GM12865 (cell line): ENCODE data around the gene CCSER1.

Experiments
- DNase-seq: peaks from one replicate; pipeline ENCODE4 v3.0.0; 2010; ENCODE audit warnings: low read depth
- H3K4me3 ChIP-seq: 2 replicates; pipeline ENCODE4 v1.5.1; 2011; ENCODE audit warnings: mild to moderate bottlenecking, low read depth, low read length, control low read depth
- TF ChIP-seq, protein P1 (sequence below): IDR thresholded peaks from 2 replicates; pipeline ENCODE4 v1.5.1; 2011; ENCODE audit warnings: low read length, control low read depth, low read depth, inconsistent platforms; ENCODE audit not compliant: insufficient read depth; ENCODE audit errors: missing control alignments

The CCSER1 gene

DNA sequence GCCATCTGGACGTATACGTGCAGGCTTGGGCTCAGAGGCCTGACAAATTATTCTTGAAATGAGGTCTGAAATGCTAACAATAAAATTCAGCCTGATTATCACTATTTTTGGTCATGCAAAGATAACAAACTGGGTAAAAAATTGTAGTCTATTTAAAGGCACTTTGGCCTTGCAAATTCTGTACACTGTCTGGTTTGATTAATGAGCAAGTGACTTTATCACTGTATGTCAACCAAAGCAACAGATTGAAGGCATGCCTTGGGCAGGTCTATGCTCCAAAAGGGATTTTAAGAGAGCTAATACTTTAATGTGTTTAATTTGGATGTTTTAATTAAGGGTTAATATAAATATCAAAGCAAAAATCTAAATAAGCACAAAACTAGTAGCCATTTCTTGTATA lies 1141.7 kb downstream of the CCSER1 start:
- H3K4me3 ChIP-seq = no peak overlapping the region
- no peak for DNase-seq
- TF ChIP-seq, protein P1, sequence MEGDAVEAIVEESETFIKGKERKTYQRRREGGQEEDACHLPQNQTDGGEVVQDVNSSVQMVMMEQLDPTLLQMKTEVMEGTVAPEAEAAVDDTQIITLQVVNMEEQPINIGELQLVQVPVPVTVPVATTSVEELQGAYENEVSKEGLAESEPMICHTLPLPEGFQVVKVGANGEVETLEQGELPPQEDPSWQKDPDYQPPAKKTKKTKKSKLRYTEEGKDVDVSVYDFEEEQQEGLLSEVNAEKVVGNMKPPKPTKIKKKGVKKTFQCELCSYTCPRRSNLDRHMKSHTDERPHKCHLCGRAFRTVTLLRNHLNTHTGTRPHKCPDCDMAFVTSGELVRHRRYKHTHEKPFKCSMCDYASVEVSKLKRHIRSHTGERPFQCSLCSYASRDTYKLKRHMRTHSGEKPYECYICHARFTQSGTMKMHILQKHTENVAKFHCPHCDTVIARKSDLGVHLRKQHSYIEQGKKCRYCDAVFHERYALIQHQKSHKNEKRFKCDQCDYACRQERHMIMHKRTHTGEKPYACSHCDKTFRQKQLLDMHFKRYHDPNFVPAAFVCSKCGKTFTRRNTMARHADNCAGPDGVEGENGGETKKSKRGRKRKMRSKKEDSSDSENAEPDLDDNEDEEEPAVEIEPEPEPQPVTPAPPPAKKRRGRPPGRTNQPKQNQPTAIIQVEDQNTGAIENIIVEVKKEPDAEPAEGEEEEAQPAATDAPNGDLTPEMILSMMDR = no peak

DNA sequence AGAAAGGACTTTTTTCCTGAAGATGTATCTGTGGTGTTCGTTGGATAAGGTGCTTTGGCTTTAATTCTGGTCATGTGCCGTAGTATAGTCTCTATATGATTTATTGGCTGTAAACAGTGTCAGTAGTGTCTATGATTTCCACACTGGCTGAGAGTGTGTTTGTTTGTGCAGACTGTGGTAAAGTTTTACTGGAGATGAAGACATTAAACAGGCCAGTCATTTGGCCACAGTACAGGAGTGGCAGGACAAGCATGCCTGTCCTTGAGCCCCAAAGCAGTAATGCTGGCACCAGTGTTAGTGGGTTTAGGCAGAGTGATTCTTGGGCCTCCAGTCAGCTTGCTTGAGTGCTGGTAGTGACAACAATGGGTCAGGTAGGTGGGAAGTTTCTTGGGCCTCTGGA lies 1152.7 kb downstream of the CCSER1 start:
- TF ChIP-seq, protein P1 = no peak
- H3K4me3 ChIP-seq = no peak overlapping the region
- no peak for DNase-seq

DNA sequence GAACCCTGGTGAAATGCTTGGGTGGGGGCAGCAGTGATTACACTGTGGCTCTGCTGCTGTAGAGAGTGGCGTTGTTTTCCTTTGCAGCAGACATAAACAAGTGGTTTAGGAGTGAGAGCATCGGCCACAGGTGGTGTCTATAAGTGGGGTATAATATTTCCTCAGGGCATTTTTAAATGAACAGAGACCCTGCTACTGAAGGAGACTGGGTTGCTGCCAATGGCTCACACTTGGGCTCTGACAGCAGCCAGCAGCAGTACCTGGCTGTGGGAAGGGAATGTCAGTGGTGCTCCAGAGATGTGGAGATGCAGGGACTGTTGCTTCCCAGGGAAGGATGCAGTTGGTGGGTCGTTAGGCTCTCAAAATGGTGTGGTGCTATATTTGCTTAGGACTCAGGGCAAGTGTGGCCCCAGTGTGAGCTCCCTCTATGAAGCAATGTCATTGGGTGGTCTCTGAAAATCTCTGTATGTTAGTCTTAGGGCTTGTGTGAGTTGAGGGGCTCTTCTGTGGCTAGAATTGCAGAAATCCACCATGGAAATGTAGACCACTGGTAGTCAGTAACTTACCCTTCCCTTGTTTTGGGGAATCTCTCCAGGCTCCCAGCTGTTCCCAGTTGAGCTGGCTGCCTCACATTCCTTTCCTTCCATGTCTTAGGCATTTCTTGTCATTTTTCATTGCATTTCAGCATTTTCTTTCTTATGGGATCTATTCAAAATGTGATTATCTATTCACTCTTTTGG lies 1153.5 kb downstream of the CCSER1 start:
- no peak for DNase-seq
- TF ChIP-seq, protein P1 = no peak
- no peak overlapping the region for H3K4me3 ChIP-seq

DNA sequence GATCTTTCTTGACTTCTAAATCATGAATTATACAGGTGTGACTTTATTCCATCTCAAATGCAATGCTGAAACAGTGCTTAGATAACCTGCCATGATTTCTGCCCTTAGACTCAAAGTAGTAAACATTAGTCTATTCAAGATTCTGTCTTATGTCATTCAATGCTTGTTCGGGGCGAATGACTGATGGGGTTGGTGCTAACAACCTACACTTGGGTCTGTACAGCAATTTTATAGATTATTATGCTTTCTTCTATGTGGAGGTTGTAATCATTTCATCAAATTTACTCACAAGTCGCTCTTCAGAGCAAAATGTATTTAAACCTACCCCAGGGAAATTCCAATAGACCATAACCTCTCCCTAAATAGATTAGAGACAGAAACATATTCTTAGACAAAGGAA lies 1155.0 kb downstream of the CCSER1 start:
- TF ChIP-seq, protein P1 = no peak
- DNase-seq = no peak
- no peak overlapping the region for H3K4me3 ChIP-seq

DNA sequence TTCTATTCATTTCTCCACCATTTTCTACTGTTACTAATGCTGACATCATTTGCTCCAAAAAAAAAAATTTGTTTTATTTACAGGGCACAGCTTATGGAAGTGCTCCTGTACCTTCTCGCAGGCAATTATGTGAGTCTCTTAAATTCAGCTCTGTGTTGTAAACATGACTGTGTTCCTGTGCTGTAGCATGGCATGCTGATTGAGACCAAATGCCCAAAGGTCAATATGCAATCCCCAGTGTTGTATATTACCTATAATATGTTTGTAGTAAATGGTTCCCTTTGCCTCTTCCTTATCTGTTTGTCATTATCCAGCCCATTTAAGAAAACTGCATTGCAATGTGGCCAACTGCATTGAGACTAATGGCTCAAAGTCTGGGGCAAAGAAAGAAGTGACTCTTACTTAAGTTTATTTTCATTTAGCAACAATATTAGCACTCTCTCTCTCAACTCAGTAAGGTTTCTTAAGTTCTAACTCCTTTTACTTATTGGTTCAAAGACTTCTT lies 1156.6 kb downstream of the CCSER1 start:
- TF ChIP-seq, protein P1 = no peak
- no peak for DNase-seq

DNA sequence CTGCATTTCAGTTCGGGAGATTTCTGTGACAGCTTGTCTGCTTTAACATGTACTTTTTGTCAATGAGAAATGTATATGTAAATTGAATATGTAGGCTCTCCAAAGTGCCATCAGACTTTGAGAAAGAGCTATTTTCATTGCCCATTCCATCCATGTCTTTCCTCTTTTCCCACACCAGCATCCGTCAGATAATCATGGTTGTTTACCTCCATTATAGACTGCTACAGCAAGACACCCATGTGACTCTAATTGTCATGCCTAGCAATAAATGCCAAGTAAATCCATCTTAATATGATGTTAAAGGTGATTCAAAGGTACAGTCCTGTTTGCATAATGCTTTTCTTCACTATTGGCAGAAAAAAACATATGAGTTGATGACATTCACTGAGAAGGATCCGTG lies 1157.3 kb downstream of the CCSER1 start:
- TF ChIP-seq, protein P1 = no peak
- DNase-seq = no peak

More for the DNA sequence above, 1156.6 kb downstream of the CCSER1 start:
- H3K4me3 ChIP-seq = no peak overlapping the region

DNA sequence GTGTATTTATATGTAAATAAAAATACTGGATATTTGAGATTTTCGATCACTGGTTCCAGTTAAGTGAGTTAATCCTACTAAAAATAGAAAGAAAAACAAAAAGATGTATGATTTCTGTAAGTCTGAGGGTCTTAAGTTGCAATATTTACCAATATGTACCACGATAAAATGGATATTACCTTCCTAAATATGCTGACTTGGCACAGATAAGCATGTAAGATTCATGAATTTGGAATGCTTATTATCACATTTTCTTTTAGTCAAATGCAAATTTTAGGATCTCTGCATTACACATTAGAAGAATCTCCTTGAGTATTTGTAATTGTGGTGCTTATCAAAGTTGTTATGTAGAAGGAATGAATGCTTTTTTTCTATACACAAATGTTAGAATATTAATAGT lies 1158.3 kb downstream of the CCSER1 start:
- TF ChIP-seq, protein P1 = no peak
- DNase-seq = no peak
- H3K4me3 ChIP-seq = no peak overlapping the region

More for the DNA sequence above, 1157.3 kb downstream of the CCSER1 start:
- H3K4me3 ChIP-seq = no peak overlapping the region
